HCT116 (cell line): ENCODE measurements around the gene NKAIN4. TPM values are rescaled to one million over a fixed set of nuclear protein-coding genes. Genes with fewer than 3 reads are reported as not detected.

Experiments used
- ATAC-seq: fragments of 200-7000 bp; cut with Tn5 transposase; 2 replicates; pipeline ENCODE4 v1.9.1; 2020; ENCODE audit warnings: mild to moderate bottlenecking, moderate library complexity
- BruUV-seq: library from RNA; stranded (reverse); fragments of 400-500 nt; replicated peaks from 2 replicates; lab custom pipeline; 2021; lab: Mats Ljungman, UMichigan
- CTCF ChIA-PET: fragments of 300-600 bp; sonication (Branson Sonifier 250); formaldehyde crosslinking; loops from one replicate; lab custom pipeline; 2021; ENCODE audit warnings: antibody characterized with exemption; lab: Charles Lee
- POLR2A ChIA-PET: fragments of 300-600, 350-600 bp; sonication (Branson Sonifier 250); formaldehyde crosslinking; loops from one replicate; lab custom pipeline; 2021; ENCODE audit warnings: antibody characterized with exemption; lab: Charles Lee
- RAD21 ChIA-PET, 2 experiments: fragments of 300-600 bp; sonication (Branson Sonifier 250); formaldehyde crosslinking; loops; one replicate each; lab custom pipeline; 2023; ENCODE audit warnings: low total read pairs in 2 of 2; ENCODE audit not compliant: uncharacterized antibody in 2 of 2, unreplicated experiment in 2 of 2, low non-redundant PET in 1 of 2; lab: Charles Lee
- DNase-seq: peaks from one replicate; pipeline ENCODE4 v3.0.0-alpha.2; 2010; ENCODE audit warnings: low read depth, low spot score
- H2AFZ ChIP-seq: fragments of 200-600 bp; shearing (Covaris generic), sonication (generic); 2 replicates; pipeline ENCODE4 v1.6.1; 2017; ENCODE audit warnings: low read depth, mixed run types, mixed read lengths, antibody characterized with exemption, low read length; ENCODE audit not compliant: poor library complexity, severe bottlenecking
- H3K27ac ChIP-seq: 2 replicates; pipeline ENCODE4 v1.5.1; 2012; ENCODE audit warnings: low read depth, low read length
- H3K27me3 ChIP-seq: fragments of 200-600 bp; sonication (generic); 2 replicates; pipeline ENCODE4 v1.6.1; 2016; ENCODE audit warnings: mixed run types, low read length, mixed read lengths; ENCODE audit not compliant: insufficient read depth
- H3K36me3 ChIP-seq, 2 experiments: fragments of 200-500 bp in 1 of 2; fragments of 200-600 bp in 1 of 2; sonication (Bioruptor generic) in 1 of 2; sonication (generic) in 1 of 2; 2 replicates each; pipeline versions ENCODE4 v1.5.1 to v1.6.1; 2014 to 2016; ENCODE audit warnings: low read length in 2 of 2, inconsistent platforms in 1 of 2, mixed read lengths in 1 of 2, mixed run types in 1 of 2; ENCODE audit not compliant: insufficient read depth in 2 of 2, control insufficient read depth in 1 of 2
- H3K4me1 ChIP-seq, 2 experiments: fragments of 200-600 bp in 1 of 2; sonication (generic) in 1 of 2; 2 replicates each; pipeline versions ENCODE4 v1.5.1 to v1.6.1; 2012 to 2017; ENCODE audit warnings: low read length in 2 of 2, inconsistent platforms in 1 of 2, mild to moderate bottlenecking in 1 of 2, mixed read lengths in 1 of 2, mixed run types in 1 of 2, moderate library complexity in 1 of 2; ENCODE audit not compliant: insufficient read depth in 2 of 2, control insufficient read depth in 1 of 2
- H3K4me2 ChIP-seq: fragments of 200-600 bp; sonication (generic); 2 replicates; pipeline ENCODE4 v1.6.1; 2017; ENCODE audit warnings: mixed run types, low read length, mixed read lengths
- H3K4me3 ChIP-seq, 2 experiments: fragments of 200-600 bp in 1 of 2; sonication (generic) in 1 of 2; replicated peaks in 1 of 2; 2 replicates each; pipeline ENCODE4 v1.5.1; 2011 to 2016; ENCODE audit warnings: low read length in 2 of 2, control low read depth in 1 of 2, low read depth in 1 of 2, mild to moderate bottlenecking in 1 of 2, mixed read lengths in 1 of 2, mixed run types in 1 of 2
- H3K79me2 ChIP-seq: fragments of 200-600 bp; sonication (generic); 2 replicates; pipeline ENCODE4 v1.6.1; 2017; ENCODE audit warnings: mild to moderate bottlenecking, mixed run types, low read length, moderate library complexity, mixed read lengths; ENCODE audit not compliant: insufficient read depth
- H3K9ac ChIP-seq: fragments of 200-600 bp; sonication (generic); 2 replicates; pipeline ENCODE4 v1.6.1; 2016; ENCODE audit warnings: low read length, mixed read lengths
- H3K9me2 ChIP-seq: fragments of 200-600 bp; sonication (generic), shearing (Covaris generic); 2 replicates; pipeline ENCODE4 v1.6.1; 2017; ENCODE audit warnings: mixed run types, mild to moderate bottlenecking, moderate library complexity; ENCODE audit not compliant: insufficient read depth
- H3K9me3 ChIP-seq, 2 experiments: fragments of 200-500 bp in 1 of 2; fragments of 200-600 bp in 1 of 2; sonication (Bioruptor generic) in 1 of 2; sonication (generic) in 1 of 2; 2 replicates each; pipeline ENCODE4 v1.6.1; 2014 to 2017; ENCODE audit warnings: low read length in 2 of 2, mixed read lengths in 2 of 2, inconsistent platforms in 1 of 2, low read depth in 1 of 2, mild to moderate bottlenecking in 1 of 2, mixed run types in 1 of 2, moderate library complexity in 1 of 2; ENCODE audit not compliant: control insufficient read depth in 1 of 2, insufficient read depth in 1 of 2
- H4K20me1 ChIP-seq: fragments of 200-600 bp; sonication (generic), shearing (Covaris generic); 2 replicates; pipeline ENCODE4 v1.6.1; 2017; ENCODE audit warnings: mixed run types, mild to moderate bottlenecking, moderate library complexity; ENCODE audit not compliant: insufficient read depth
- EGR1 ChIP-seq: IDR thresholded peaks from 2 replicates; pipeline ENCODE4 v1.6.1; 2012; ENCODE audit warnings: low read depth
- EZH2 ChIP-seq: fragments of 200-600 bp; sonication (generic); IDR thresholded peaks from 2 replicates; pipeline ENCODE4 v1.6.1; 2017; ENCODE audit warnings: antibody characterized with exemption, mixed run types
- FOSL1 ChIP-seq: IDR thresholded peaks from 2 replicates; pipeline ENCODE4 v1.6.1; 2012; ENCODE audit warnings: low read depth
- POLR2A ChIP-seq: IDR thresholded peaks from 2 replicates; pipeline ENCODE4 v1.7.0; 2011; ENCODE audit warnings: borderline replicate concordance; ENCODE audit not compliant: insufficient read depth, insufficient read length; ENCODE audit errors: extremely low read depth
- POLR2AphosphoS5 ChIP-seq: IDR thresholded peaks from 2 replicates; pipeline ENCODE4 v1.6.1; 2011; ENCODE audit warnings: mild to moderate bottlenecking, low read depth, low read length, moderate library complexity
- SIN3A ChIP-seq: IDR thresholded peaks from 2 replicates; pipeline ENCODE4 v1.6.1; 2012; ENCODE audit warnings: low read depth
- SP1 ChIP-seq: IDR thresholded peaks from 2 replicates; pipeline ENCODE4 v1.6.1; 2012; ENCODE audit warnings: low read depth
- SRF ChIP-seq: IDR thresholded peaks from 2 replicates; pipeline ENCODE4 v1.6.1; 2012; ENCODE audit warnings: low read depth
- YY1 ChIP-seq: IDR thresholded peaks from 2 replicates; pipeline ENCODE4 v1.6.1; 2011; ENCODE audit warnings: low read length, low read depth, moderate library complexity, mild to moderate bottlenecking; ENCODE audit not compliant: insufficient replicate concordance; ENCODE audit errors: extremely low read depth
- ZNF274 ChIP-seq: fragments of 200-500 bp; sonication (Bioruptor generic); IDR thresholded peaks from 2 replicates; pipeline ENCODE4 v1.6.1; 2014; ENCODE audit warnings: mild to moderate bottlenecking, low read depth, low read length, inconsistent platforms
- intact Hi-C: fragments of 100-400 bp; cut with micrococcal nuclease; formaldehyde crosslinking; loops from 2 replicates; pipeline ENCODE4 v1.10.0; 2022
- total RNA-seq: library from RNA; stranded (reverse); gene quantifications from one replicate; pipeline ENCODE4 v1.2.1, GENCODE V29; 2021; ENCODE audit not compliant: unreplicated experiment
- TF ChIP-seq, protein P1 (sequence below): IDR thresholded peaks from 2 replicates; pipeline ENCODE4 v1.6.1; 2012
- TF ChIP-seq, protein P2 (sequence below): IDR thresholded peaks from 2 replicates; pipeline ENCODE4 v1.6.1; 2012; ENCODE audit warnings: low read depth
- TF ChIP-seq, protein P3 (sequence below): IDR thresholded peaks from 2 replicates; pipeline ENCODE4 v1.6.1; 2012
- TF ChIP-seq, protein P4 (sequence below): IDR thresholded peaks from 2 replicates; pipeline ENCODE4 v1.6.1; 2011; ENCODE audit warnings: mild to moderate bottlenecking, low read length, moderate library complexity; ENCODE audit not compliant: insufficient replicate concordance; ENCODE audit errors: extremely low read depth

NKAIN4 gene
- total RNA-seq, 1 experiment from 2014 or later, result not detected

DNA sequence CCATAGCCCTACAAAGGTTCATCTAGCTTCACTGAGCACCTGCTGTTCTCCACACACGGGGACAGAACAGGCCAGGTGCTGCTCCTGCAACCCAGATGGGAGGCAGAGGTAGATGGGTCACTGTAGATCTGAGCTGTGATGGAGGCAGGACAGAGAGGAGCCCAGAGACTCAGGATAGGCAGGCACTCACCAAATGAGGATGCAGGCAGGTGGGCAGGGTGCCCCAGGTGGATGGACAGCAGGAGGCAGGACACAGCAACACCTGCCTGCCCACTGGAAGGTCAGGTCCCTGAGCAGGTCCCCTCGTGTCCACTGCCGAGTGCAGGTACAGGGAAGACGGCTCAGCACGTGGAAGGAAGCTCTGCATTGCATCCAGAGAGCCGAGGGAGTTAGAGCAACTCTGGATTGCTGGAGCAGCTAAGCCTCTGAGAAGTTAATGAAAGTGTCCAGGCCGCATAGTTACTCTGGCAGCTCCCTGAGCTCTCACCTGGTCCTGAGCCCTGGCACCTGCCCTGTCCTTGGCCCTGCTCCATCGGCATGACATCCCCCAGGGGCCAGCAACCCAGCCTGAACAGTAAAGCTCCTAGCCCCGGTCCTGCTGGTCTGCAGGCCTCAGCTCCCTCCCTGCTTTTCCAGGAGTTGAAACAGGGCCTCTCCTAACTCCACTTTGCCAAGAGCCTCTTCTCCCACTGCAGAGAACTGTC, 33.4 kb downstream of the NKAIN4 start (continued):
- TF ChIP-seq SIN3A (no peak), YY1 (no peak)

DNA sequence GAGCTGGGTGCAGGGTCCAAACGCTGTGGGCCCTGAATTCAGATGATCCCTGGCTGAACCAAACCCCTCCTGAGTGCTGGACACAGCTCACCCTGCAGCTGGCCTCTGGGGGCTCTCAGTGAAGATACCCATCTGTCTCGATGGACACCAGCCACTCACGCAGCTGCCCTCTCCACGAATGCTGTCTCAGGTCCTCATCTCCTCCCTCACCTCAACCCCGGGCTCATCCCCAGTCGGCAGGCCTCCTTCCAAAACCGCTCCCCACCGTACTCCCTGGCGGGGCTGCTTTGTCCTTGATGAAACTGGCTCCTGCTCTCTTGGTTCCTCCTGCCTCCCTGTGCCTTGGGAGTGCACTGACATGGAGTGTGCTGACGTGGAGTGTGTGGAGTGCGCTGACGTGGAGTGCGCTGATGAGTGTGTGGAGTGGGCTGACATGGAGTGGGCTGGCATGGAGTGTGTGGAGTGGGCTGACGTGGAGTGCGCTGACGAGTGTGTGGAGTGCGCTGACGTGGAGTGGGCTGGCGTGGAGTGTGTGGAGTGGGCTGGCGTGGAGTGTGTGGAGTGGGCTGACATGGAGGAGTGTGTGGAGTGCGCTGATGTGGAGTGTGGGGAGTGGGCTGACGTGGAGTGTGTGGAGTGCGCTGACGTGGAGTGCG, 34.3 kb downstream of the NKAIN4 start:
- ChIA-PET RAD21 (no interaction called here), POLR2A (interaction anchor here (1.3 kb wide), 1 partner anchor 15 kb away, joined by 3 read pairs; no protein-coding TSS in a partner anchor), CTCF (no interaction called here)
- TF ChIP-seq, protein P1, sequence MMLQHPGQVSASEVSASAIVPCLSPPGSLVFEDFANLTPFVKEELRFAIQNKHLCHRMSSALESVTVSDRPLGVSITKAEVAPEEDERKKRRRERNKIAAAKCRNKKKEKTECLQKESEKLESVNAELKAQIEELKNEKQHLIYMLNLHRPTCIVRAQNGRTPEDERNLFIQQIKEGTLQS, result no peak
- no peak for TF ChIP-seq POLR2A
- TF ChIP-seq, protein P2, sequence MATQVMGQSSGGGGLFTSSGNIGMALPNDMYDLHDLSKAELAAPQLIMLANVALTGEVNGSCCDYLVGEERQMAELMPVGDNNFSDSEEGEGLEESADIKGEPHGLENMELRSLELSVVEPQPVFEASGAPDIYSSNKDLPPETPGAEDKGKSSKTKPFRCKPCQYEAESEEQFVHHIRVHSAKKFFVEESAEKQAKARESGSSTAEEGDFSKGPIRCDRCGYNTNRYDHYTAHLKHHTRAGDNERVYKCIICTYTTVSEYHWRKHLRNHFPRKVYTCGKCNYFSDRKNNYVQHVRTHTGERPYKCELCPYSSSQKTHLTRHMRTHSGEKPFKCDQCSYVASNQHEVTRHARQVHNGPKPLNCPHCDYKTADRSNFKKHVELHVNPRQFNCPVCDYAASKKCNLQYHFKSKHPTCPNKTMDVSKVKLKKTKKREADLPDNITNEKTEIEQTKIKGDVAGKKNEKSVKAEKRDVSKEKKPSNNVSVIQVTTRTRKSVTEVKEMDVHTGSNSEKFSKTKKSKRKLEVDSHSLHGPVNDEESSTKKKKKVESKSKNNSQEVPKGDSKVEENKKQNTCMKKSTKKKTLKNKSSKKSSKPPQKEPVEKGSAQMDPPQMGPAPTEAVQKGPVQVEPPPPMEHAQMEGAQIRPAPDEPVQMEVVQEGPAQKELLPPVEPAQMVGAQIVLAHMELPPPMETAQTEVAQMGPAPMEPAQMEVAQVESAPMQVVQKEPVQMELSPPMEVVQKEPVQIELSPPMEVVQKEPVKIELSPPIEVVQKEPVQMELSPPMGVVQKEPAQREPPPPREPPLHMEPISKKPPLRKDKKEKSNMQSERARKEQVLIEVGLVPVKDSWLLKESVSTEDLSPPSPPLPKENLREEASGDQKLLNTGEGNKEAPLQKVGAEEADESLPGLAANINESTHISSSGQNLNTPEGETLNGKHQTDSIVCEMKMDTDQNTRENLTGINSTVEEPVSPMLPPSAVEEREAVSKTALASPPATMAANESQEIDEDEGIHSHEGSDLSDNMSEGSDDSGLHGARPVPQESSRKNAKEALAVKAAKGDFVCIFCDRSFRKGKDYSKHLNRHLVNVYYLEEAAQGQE, result no peak
- no peak for TF ChIP-seq SRF
- no peak for TF ChIP-seq SP1
- no peak for TF ChIP-seq FOSL1
- TF ChIP-seq EZH2, result no peak
- no peak for TF ChIP-seq ZNF274
- TF ChIP-seq, protein P3, sequence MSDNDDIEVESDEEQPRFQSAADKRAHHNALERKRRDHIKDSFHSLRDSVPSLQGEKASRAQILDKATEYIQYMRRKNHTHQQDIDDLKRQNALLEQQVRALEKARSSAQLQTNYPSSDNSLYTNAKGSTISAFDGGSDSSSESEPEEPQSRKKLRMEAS, result no peak
- no peak for TF ChIP-seq EGR1
- TF ChIP-seq POLR2AphosphoS5, result no peak
- TF ChIP-seq, protein P4, sequence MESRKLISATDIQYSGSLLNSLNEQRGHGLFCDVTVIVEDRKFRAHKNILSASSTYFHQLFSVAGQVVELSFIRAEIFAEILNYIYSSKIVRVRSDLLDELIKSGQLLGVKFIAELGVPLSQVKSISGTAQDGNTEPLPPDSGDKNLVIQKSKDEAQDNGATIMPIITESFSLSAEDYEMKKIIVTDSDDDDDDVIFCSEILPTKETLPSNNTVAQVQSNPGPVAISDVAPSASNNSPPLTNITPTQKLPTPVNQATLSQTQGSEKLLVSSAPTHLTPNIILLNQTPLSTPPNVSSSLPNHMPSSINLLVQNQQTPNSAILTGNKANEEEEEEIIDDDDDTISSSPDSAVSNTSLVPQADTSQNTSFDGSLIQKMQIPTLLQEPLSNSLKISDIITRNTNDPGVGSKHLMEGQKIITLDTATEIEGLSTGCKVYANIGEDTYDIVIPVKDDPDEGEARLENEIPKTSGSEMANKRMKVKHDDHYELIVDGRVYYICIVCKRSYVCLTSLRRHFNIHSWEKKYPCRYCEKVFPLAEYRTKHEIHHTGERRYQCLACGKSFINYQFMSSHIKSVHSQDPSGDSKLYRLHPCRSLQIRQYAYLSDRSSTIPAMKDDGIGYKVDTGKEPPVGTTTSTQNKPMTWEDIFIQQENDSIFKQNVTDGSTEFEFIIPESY, result no peak
- Histone ChIP-seq H3K79me2 (peaks cover 8% of the 10 kb centered on the region), H2AFZ (no peak overlapping the region), H3K9me3 (no peaks in the 10 kb centered on the region), H3K4me2 (no peak overlapping the region), H3K27me3 (no peaks in the 10 kb centered on the region), H3K9me2 (no peaks in the 10 kb centered on the region), H3K4me3 (no peak overlapping the region), H3K4me1 (peaks cover 19 to 31% of the 10 kb centered on the region in 2 experiments), H4K20me1 (no peaks in the 10 kb centered on the region), H3K27ac (no peak overlapping the region; the same call in 1 of the 2 replicates), H3K36me3 (no peaks in the 10 kb centered on the region), H3K9ac (no peak overlapping the region)
- BruUV-seq, result no TSS peak
- DNase-seq (no peak), ATAC-seq (no peak)
- intact Hi-C loops, result no loop called here
